ENCODE measurements around the gene KANK4.

Gene KANK4

DNA sequence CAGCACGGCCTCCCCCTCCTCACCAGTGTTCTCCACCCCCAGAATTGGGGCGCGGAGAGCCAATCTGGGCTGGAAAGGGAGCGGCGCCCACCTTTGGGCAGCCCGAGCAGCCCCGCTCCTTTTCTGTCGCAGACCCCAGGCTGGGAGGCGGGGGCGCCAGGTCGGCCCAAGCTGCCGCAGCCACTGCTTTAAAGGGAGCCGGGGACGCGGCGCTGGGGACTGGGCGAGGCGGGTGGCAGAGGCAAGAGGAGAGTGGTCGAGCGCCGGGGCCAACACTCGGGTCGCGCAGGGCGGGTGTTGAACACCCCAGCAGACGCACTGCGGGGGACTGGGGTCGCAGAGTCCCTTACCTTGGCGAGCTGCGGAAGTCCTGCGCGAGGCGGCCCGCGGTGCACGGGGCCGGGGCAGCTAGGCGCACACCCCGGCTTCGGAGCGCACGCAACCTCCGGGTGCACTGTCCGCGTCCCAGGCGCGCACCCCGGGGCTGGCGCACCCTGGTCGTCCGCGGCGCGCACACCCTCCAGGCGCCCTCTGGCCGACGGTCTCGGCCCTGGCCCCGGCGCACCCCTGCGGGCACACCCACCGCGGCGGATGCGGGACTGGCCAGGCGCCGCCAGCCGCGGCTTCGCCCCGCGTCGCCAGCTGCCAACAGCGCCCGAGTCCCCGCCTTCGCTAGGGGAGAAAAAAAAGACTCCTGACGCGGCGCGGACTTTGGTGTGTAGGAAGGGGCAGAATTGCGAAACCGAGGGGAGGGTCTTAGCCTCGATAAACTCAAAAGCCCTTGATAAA is at the start of gene KANK4:
Gene KANK4 (minus strand): TSS at position 679 of the 789 bp plus-strand sequence. CDS start 37,870 bp downstream, outside the sequence.
- no peak for FAIRE-seq
- DNase-seq (ENCODE audit: extremely low spot score, insufficient read length, low read depth): no peak

DNA sequence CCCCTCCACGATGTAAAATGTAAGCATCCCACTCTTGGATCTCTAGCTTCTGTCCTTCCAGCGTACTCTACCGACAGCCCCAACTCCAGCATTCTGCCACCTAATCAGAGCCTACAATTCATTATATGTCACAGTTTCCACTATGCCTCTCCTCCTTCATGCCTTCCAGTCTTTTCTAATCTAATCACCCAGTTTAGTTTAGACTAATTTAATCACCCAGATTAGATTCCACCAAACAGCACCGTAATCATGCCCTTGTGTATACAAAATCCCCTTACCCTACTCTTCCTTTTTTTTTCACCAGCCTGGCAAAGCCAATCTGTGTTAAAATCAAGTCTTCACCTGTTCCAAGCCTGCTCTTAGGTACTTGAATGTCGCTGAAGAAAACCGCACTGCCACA is 49.8 kb upstream of the KANK4 start:
- no peak for FAIRE-seq

GRCh38 chr1:62367005-62367557 is 47.8 kb upstream of the KANK4 start:
- DNase-seq (ENCODE audit: extremely low spot score, insufficient read length, low read depth) (no peak), FAIRE-seq (no peak)

More for the DNA sequence above, 49.8 kb upstream of the KANK4 start:
- no peak for DNase-seq (ENCODE audit: extremely low spot score, insufficient read length, low read depth)

GRCh38 chr1:62364721-62365120 is 45.5 kb upstream of the KANK4 start:
- FAIRE-seq (no peak), DNase-seq (ENCODE audit: extremely low spot score, insufficient read length, low read depth) (no peak)

- FAIRE-seq: no peak
These were observed 43.7 kb upstream of the KANK4 start for GRCh38 chr1:62362926-62363325.

DNA sequence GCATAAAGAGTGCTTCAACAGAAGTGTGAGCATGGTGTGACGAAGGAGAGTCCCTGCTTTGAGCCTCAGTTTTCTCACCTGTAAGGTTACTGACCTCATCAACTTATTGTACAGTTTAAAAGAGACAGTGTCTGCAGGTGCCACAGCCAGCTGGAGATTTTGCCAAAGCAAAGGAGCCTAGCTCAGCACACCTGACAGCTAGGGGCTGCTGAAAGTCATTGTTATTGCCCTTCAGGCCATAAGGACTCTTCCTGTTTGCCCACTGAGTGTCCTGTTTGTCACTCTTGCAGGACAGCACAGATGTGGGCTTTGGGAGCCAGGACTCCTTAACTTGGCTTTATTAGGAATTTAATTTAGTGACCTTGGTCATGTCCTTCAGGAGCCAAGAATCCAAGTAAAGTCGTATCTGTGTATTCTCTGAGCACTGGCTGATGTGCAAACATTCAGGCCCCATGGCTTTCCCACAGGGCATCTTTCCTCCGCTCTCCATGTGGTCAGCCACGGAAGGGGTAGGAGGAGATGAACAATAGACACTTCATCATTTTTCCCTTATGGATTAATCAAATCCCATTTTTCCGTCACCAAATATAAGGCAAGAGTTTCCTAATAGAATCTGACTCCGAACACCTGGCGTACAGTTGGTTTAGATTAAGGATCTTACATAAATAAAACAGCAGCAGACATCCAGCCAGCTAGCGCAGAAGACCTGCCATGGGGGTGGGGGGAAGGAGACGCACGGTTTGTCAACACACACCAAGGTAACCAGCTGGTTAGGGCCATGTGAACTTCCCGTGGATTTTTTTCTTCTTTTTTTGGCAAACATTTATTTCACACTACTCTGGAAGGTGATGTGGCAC is 43.1 kb upstream of the KANK4 start:
- FAIRE-seq (no peak), DNase-seq (ENCODE audit: extremely low spot score, insufficient read length, low read depth) (no peak)

More at GRCh38 chr1:62362926-62363325, 43.7 kb upstream of the KANK4 start:
- DNase-seq (ENCODE audit: extremely low spot score, insufficient read length, low read depth): no peak

DNA sequence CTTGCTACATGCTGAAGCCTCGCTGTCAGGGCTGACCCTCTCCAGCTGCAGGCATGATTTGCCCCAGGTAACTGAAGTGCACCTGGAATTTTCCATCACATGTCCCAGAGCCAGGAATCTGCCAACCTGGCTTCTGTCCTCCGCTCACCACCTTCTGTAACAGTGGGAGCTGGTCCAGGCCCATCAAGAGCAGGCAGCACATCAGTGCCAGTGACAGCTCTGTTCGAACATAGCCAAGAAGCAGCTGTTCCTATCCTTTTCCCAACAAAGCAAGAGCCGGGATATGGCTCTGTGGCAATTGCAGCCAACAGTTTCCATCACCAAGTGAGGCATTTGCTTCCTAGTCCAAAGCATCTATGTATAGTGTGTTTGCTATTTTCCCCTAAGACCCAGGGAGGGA is 42.2 kb upstream of the KANK4 start:
- DNase-seq (ENCODE audit: extremely low spot score, insufficient read length, low read depth): no peak

DNA sequence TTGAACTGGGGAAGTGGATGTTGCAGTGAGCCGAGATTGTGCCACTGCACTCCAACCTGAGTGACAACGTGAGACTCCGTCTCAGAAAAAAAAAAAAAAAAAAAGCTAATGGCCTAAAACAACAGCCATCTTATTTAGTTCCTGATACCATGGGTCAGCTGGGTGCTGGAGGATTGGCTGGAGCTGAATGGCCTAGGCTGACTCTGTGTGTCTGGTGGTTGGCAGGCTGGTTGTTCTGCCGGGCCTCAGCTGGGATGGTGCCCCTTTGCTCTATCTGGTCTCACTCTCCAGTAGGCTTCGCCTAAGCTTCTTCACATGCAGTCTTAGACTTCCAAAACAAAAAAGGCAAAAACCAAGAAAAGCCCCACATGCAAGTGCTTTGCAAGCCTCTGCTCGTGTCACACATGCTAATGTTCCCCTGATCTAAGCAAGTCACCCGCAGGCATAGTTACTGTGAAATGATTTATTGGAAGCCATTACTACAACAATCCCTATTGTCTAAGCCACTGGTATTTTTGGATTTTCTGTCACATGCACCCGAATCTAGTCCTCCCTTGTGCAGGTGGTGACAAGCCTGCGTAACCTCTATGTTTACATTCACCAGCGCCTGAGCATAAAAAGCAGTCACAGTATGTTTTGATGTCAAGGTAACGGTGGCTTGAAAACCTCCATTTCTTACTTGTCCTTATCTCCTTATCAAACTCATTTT is 39.6 kb upstream of the KANK4 start:
- FAIRE-seq (no peak), DNase-seq (ENCODE audit: extremely low spot score, insufficient read length, low read depth) (no peak)

More for the DNA sequence above, 42.2 kb upstream of the KANK4 start:
- FAIRE-seq: no peak

GRCh38 chr1:62357916-62358315 is 38.7 kb upstream of the KANK4 start:
- FAIRE-seq (no peak), DNase-seq (ENCODE audit: extremely low spot score, insufficient read length, low read depth) (no peak)

GRCh38 chr1:62356257-62356835 is 37.1 kb upstream of the KANK4 start:
- FAIRE-seq (no peak), DNase-seq (ENCODE audit: extremely low spot score, insufficient read length, low read depth) (no peak)

GRCh38 chr1:62355095-62355494 is 35.9 kb upstream of the KANK4 start:
- FAIRE-seq (no peak), DNase-seq (ENCODE audit: extremely low spot score, insufficient read length, low read depth) (no peak)

DNA sequence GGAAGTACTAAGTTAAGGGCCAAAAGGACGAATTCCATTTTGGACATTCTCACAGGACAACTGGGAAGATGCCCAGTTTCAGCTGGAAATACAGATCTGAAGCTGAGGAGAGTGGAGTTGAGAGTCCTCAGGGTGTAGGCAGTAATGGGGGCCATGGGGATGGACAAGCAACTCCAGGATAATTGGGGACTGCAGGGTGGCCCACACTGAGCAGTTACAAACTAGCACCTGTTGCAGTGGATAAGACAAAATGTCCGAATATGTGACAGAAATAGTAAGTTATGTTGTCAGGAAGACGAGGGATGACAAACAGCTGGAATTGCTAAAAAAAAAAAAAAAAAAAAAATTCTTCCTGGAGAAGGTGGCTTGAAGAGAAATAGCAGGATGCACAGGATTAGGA is 34.6 kb upstream of the KANK4 start:
- DNase-seq (ENCODE audit: extremely low spot score, insufficient read length, low read depth) (no peak), FAIRE-seq (no peak)

- FAIRE-seq (no peak), DNase-seq (ENCODE audit: extremely low spot score, insufficient read length, low read depth) (no peak)
These were observed 33.2 kb upstream of the KANK4 start for GRCh38 chr1:62352387-62352786.

DNA sequence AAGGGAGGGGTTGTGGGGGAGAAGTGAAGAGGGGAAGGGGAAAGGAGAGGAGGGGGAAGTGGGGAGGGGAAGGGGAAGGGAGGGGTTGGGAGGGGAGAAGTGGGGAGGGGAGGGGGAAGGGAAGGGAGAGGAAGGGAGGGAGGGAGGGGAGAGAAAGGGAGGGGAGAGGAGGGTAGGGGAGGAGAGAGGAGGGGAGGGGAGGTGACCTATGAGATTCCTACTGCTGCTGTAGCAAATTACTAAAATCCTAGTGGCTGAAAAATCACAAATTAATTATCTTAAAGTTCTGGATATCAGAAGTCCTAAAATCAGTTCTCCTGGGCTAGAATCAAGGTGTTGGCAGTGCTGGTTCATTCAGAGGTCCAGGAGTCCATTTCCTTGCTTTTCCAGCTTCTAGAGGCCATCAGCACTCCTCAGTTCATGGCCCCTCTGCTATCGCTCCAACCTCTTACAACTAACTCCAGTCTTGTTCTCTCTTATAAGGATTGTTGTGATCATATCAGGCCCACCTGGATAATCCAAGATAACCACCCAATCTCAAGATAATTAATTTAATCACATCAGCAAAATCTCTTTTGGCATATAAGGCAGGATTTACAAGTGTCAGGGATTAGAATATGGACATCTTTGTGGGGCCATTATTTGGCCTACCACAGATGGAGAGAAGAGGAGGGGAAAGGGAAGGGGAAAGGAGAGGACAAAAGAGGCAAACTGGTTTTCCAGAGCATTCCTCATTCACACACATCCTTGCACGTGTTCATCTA is 30.4 kb upstream of the KANK4 start:
- no peak for FAIRE-seq
- no peak for DNase-seq (ENCODE audit: extremely low spot score, insufficient read length, low read depth)

DNA sequence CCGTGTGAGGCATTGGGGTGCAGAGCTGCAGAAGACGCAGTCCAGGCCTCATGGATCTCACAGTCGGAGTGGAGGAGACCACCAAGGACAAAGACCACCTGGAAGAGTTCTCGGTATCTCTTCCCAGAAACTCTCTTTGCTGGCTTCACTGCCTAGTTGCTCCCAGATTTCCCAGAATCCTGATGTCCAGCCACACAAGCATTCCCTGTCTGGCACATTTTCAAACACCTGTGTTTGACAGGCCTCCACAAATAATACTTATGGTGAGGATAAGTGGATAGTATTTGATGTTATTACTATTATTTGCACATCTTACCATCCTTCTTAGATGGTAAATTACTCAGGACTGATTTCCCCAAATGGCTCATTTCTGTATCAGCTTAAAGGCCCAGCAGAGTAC is 27.7 kb upstream of the KANK4 start:
- FAIRE-seq (no peak), DNase-seq (ENCODE audit: extremely low spot score, insufficient read length, low read depth) (no peak)

- DNase-seq (ENCODE audit: extremely low spot score, insufficient read length, low read depth) (no peak), FAIRE-seq (no peak)
These were observed 24.7 kb upstream of the KANK4 start for GRCh38 chr1:62343911-62344310.

- FAIRE-seq (no peak), DNase-seq (ENCODE audit: extremely low spot score, insufficient read length, low read depth) (no peak)
These were observed 23.0 kb upstream of the KANK4 start for GRCh38 chr1:62342270-62342669.

DNA sequence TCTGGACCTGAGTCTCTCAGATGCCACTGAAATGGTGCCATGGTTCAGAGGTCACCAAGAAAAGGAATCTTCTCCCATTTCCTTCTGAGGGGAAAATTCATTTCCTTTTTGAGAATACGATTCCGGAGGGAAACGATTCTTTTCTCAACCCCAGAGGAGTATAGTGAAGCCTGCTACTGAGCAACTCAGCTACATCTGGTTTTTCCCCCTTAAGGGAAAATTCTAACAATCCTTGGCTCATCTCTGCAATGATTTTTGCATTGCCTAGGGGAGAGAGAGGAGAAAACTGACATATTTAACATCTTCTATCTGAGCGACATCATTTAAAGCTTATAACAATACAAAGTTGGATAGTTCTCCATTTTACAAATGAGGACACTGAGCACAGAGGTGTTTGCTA is 22.4 kb upstream of the KANK4 start:
- no peak for FAIRE-seq

GRCh38 chr1:62341089-62341488 is 21.9 kb upstream of the KANK4 start:
- DNase-seq (ENCODE audit: extremely low spot score, insufficient read length, low read depth): no peak
- FAIRE-seq: no peak

More for the DNA sequence above, 22.4 kb upstream of the KANK4 start:
- no peak for DNase-seq (ENCODE audit: extremely low spot score, insufficient read length, low read depth)
